HepG2 (cell line): ENCODE measurements around the gene GSX1. TPM values are rescaled to one million over a fixed set of nuclear protein-coding genes. Genes with fewer than 3 reads are reported as not detected.

Experiments
- BCL6 ChIP-seq: IDR thresholded peaks from 2 replicates; pipeline ENCODE4 v1.6.1; 2016; ENCODE audit warnings: missing genetic modification reagents, missing compliant biosample characterization
- HHEX ChIP-seq: IDR thresholded peaks from 2 replicates; pipeline ENCODE4 v1.6.1; 2016; ENCODE audit warnings: control low read depth
- HINFP ChIP-seq: sonication (generic); formaldehyde crosslinking; IDR thresholded peaks from 2 replicates; pipeline ENCODE4 v1.4.0; 2020; ENCODE audit warnings: low read depth, mild to moderate bottlenecking, missing genetic modification reagents
- ZBED4 ChIP-seq: sonication (generic); formaldehyde crosslinking; IDR thresholded peaks from 2 replicates; pipeline ENCODE4 v1.4.0; 2020; ENCODE audit warnings: missing genetic modification reagents, borderline replicate concordance
- ZBTB7B ChIP-seq: sonication (generic); formaldehyde crosslinking; IDR thresholded peaks from 2 replicates; pipeline ENCODE4 v1.4.0; 2020; ENCODE audit warnings: missing genetic modification reagents
- ZFP91 ChIP-seq: sonication (generic); formaldehyde crosslinking; IDR thresholded peaks from 2 replicates; pipeline ENCODE4 v1.9.0; 2022; ENCODE audit warnings: missing genetic modification reagents, mild to moderate bottlenecking, borderline replicate concordance
- polyA plus RNA-seq, 8 experiments: library from polyadenylated mRNA; depleted of rRNA in 3 of 8; stranded (reverse) in 7 of 8; unstranded in 1 of 8; fragments of >200 nt; fragmentation: Illumina TruSeq in 4 of 8; extraction: Trizol in 4 of 8; gene quantifications; 2 replicates each; pipeline versions ENCODE4 v1.2.1 to v1.2.3, GENCODE V29; 2011 to 2016; ENCODE audit warnings: low read depth in 4 of 8, missing spikeins in 1 of 8, mixed read lengths in 1 of 8; ENCODE audit not compliant: insufficient read depth in 1 of 8
- total RNA-seq, 5 experiments: library from RNA; depleted of rRNA; stranded (reverse); fragments of >200 nt; fragmentation: Illumina TruSeq; extraction: Trizol; gene quantifications; 2 replicates each; pipeline ENCODE4 v1.2.3, GENCODE V29; 2016; ENCODE audit warnings: low read depth in 1 of 5
- TF ChIP-seq, protein P1 (sequence below): sonication (generic); formaldehyde crosslinking; IDR thresholded peaks from 2 replicates; pipeline ENCODE4 v1.5.1; 2020; ENCODE audit warnings: mild to moderate bottlenecking, missing genetic modification reagents, moderate library complexity
- TF ChIP-seq, protein P2 (sequence below): sonication (generic); formaldehyde crosslinking; IDR thresholded peaks from 2 replicates; pipeline ENCODE4 v1.4.0; 2020; ENCODE audit warnings: missing genetic modification reagents

The GSX1 gene
- total and polyA plus RNA-seq, 2 of the 13 experiments (the other 11 are each of a cell fraction or from before 2014, with no cell fraction given), result not detected

- TF ChIP-seq HINFP (CRISPR knock-in tag), result peak; percentile 97
- peak; percentile 28; the same call in 1 of the 2 replicates for TF ChIP-seq BCL6 (CRISPR knock-in tag)
- TF ChIP-seq ZFP91 (CRISPR knock-in tag), result peak; percentile 30; the same call in 1 of the 2 replicates
- TF ChIP-seq, protein P1, sequence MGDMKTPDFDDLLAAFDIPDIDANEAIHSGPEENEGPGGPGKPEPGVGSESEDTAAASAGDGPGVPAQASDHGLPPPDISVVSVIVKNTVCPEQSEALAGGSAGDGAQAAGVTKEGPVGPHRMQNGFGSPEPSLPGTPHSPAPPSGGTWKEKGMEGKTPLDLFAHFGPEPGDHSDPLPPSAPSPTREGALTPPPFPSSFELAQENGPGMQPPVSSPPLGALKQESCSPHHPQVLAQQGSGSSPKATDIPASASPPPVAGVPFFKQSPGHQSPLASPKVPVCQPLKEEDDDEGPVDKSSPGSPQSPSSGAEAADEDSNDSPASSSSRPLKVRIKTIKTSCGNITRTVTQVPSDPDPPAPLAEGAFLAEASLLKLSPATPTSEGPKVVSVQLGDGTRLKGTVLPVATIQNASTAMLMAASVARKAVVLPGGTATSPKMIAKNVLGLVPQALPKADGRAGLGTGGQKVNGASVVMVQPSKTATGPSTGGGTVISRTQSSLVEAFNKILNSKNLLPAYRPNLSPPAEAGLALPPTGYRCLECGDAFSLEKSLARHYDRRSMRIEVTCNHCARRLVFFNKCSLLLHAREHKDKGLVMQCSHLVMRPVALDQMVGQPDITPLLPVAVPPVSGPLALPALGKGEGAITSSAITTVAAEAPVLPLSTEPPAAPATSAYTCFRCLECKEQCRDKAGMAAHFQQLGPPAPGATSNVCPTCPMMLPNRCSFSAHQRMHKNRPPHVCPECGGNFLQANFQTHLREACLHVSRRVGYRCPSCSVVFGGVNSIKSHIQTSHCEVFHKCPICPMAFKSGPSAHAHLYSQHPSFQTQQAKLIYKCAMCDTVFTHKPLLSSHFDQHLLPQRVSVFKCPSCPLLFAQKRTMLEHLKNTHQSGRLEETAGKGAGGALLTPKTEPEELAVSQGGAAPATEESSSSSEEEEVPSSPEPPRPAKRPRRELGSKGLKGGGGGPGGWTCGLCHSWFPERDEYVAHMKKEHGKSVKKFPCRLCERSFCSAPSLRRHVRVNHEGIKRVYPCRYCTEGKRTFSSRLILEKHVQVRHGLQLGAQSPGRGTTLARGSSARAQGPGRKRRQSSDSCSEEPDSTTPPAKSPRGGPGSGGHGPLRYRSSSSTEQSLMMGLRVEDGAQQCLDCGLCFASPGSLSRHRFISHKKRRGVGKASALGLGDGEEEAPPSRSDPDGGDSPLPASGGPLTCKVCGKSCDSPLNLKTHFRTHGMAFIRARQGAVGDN, result peak; percentile 50
- TF ChIP-seq, protein P2, sequence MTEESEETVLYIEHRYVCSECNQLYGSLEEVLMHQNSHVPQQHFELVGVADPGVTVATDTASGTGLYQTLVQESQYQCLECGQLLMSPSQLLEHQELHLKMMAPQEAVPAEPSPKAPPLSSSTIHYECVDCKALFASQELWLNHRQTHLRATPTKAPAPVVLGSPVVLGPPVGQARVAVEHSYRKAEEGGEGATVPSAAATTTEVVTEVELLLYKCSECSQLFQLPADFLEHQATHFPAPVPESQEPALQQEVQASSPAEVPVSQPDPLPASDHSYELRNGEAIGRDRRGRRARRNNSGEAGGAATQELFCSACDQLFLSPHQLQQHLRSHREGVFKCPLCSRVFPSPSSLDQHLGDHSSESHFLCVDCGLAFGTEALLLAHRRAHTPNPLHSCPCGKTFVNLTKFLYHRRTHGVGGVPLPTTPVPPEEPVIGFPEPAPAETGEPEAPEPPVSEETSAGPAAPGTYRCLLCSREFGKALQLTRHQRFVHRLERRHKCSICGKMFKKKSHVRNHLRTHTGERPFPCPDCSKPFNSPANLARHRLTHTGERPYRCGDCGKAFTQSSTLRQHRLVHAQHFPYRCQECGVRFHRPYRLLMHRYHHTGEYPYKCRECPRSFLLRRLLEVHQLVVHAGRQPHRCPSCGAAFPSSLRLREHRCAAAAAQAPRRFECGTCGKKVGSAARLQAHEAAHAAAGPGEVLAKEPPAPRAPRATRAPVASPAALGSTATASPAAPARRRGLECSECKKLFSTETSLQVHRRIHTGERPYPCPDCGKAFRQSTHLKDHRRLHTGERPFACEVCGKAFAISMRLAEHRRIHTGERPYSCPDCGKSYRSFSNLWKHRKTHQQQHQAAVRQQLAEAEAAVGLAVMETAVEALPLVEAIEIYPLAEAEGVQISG, result peak; percentile 60
- peak; percentile 28; the same call in 1 of the 2 replicates for TF ChIP-seq ZBED4 (CRISPR knock-in tag)
- TF ChIP-seq HHEX, result no peak
- peak; percentile 39; the same call in 1 of the 2 replicates for TF ChIP-seq ZBTB7B (CRISPR knock-in tag)
Measured at GRCh38 chr13:27830010-27830409, 37.7 kb downstream of the GSX1 start (continued).
